GM21526 (cell line): Measurements from ENCODE around the gene ATL3.
"Not testable (repeated sequence)": the region's sequence is repeated elsewhere in the genome, so short reads cannot be mapped to it uniquely, and the experiment has no call there.

Experiments used
- ATAC-seq: cut with Tn5 transposase; IDR thresholded peaks from one replicate; pipeline ENCODE4 v1.9.1; 2021; ENCODE audit warnings: moderate library complexity; ENCODE audit not compliant: unreplicated experiment, low FRiP score

The ATL3 gene

DNA sequence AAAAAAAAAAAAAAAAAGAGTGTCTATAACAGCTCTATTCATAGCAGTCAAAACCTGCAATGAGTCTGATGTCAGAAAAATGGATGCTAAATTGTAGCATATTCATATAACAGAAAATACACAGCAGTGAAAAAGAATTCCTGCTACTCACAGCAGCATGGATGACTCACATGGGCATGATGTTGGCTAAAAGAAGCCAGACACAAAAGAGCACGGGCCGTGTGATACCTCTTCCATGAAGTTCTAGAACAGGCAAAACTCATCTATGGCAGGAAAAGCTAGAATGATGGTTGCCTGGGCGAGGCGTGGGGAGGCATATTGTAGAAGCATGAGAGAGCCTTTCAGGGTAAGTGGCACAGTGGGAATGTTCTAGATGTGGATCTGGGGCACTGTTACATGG lies 75.9 kb downstream of the ATL3 start:
- ATAC-seq = no peak

DNA sequence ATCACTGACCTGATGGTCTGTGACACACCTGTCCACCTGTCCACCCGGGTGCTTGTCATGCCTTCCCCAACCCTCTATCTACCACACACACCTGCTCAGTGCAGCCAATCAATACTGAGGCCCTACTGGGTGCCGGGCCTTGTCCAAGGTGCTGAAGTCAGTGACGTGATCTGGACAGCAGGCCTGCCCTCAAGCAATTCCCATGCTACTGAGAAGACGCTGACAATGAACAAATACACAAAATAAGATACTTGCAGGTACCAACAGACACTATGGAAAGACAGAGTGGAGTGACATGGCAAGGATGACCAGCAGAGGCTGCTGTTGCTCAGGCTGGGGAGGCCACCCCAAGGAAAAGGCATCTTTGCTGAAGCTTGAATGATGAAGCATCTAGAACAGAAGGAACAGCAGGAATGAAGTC lies 78.2 kb downstream of the ATL3 start:
- ATAC-seq = no peak

DNA sequence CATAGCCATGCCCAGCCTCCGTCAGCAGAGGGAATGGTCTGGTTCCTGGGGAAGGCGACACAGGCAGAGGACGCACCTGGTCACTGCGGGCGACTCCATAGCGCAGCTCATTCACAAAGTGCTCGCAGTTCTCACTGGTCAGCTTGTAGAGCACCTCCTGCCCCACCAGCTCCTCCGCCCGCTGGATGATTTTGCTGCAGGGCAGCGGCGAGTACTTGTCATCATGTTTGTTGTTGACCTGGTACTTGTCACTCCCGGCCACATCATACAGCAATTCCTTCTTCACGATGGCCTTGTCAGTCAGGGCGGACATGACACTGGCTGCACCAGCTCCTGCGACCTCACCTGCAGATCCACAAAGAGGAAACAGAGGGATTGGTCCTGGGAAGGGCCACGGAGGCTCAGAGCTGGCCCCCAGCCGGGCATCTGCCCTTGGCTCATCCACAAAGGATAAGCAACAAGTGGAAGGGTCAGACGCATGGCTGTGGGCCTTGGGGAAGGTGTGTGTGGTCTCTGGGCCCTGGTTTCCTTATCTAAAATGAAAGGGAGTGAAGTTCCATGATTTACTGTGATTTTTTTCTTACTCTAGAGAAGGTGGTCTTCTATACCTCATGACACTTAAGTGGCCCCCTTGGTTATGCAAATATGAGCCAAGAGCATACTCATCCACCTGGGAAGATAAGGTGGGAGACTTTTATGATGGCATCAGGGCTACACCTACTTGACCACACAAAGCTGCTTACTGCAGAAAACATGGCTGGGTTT lies 81.0 kb downstream of the ATL3 start:
- no peak for ATAC-seq

GRCh38 chr11:63589000-63589399 lies 82.2 kb downstream of the ATL3 start:
- no peak for ATAC-seq

DNA sequence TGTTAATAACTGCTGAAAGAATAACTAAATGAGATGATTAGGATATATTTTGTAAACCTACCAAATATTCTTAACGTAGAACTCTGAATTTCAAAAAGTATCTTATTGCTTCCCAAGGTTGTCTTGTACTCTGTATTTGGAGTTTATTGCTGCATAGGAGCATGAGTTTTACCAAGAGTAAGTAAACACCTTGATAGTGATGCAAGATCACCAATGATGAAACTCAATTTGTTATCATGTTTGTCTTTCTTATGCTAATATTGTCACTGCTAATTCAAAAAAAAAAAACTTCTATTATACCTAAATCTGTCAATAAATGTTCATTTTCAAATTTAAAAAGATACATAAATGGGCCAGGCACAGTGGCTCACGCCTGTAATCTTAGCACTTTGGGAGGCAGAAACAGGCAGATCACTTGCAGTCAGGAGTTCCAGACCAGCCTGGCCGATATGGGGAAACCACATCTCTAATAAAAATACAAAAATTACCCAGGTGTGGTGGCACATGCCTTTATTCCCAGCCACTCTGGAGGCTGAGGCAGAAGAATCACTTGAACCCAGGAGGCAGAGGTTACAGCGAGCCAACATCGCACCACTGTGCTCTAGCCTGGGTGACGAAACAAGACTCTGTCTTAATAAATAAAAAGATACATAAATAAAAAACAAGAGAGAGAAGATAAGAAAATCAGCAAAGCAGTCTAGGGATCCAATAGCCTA lies 84.6 kb downstream of the ATL3 start:
- no peak for ATAC-seq

GRCh38 chr11:63583357-63583677 lies 87.9 kb downstream of the ATL3 start:
- no peak for ATAC-seq

GRCh38 chr11:63581224-63581623 lies 90.0 kb downstream of the ATL3 start:
- not testable (repeated sequence) for ATAC-seq

DNA sequence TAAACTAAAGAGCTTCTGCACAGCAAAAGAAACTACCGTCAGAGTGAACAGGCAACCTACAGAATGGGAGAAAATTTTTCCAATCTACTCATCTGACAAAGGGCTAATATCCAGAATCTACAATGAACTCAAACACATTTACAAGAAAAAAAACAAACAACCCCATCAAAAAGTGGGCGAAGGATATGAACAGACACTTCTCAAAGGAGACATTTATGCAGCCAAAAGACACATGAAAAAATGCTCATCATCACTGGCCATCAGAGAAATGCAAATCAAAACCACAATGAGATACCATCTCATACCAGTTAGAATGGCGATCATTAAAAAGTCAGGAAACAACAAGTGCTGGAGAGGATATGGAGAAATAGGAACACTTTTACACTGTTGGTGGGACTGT lies 92.3 kb downstream of the ATL3 start:
- ATAC-seq = not testable (repeated sequence)

DNA sequence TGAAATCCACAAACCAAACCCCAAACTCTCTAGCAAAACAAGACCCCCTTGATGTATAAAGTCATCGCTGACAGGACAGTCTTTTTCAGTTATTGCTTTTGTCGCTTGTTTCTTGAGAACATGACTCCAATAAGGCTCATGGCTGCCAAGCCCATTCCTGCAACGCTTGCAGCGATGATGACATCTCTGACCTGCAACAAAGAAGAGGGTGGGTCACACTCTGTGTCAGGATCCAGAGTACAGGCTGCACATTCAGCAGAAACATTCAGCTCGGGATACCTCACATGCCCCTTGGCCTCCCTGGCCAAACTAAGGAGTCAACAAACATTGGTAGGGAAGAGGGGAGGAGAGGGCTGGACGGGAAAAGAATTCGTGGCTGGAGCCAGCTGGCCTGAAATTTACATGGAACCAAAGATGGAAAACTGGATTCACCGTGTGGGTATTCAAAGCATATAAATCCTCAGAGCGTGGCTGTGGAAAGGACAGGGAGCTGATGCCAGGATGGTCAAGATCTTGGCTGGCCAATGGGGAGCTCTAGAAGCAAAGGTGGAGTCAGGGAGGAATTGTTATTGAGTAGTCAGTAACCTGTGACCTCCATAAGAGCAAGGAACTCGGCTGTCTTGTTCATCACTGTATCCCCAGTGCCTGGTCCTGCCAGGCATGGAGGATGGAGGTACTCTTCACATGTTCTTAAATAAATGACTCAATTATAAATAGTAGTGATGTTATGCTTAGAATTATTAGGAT lies 96.1 kb downstream of the ATL3 start:
- ATAC-seq = no peak
